ENCODE results near the gene SORBS1. TPM values are rescaled to one million over a fixed set of nuclear protein-coding genes. Genes with fewer than 3 reads are reported as not detected.

SORBS1 gene
- total RNA-seq, 2 donors from 2014 or later = 56.8 to 79.1 TPM

DNA sequence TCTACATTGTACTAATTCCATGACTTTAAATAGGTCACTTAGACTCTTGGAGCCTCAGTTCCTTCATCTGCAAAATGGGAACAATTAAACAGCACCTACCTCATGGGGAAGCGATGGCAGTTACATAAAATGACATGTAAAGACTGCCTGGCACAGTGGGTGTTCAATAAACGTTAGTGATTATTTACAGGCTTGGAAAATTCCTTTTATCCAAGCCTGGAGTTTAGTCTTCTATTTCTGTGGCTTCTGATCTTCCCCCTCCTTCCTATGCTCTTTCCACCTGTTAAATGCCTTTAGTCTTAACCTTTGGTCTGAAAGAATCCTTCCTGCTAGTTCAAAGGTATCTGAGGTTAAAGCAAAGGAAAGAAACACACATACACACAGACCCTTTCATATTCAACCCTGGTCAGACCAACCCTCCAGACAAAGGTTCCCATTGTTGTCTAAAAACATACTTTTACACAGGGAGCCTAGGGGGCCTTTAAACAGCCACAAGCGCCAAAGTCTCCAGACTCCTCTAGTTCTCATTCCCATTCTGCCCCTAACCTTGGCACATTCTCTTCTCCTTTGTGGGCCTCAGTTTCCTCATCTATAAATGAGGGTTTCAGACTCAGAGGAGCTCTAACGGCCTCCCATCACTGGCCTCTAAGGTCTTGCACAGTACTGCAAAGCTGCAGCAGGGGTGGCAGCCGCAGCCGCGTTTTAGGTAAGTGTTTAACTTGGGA is 21.4 kb downstream of the SORBS1 start:
- DNase-seq (no peak), ATAC-seq (no peak)
- TF ChIP-seq, protein P1, sequence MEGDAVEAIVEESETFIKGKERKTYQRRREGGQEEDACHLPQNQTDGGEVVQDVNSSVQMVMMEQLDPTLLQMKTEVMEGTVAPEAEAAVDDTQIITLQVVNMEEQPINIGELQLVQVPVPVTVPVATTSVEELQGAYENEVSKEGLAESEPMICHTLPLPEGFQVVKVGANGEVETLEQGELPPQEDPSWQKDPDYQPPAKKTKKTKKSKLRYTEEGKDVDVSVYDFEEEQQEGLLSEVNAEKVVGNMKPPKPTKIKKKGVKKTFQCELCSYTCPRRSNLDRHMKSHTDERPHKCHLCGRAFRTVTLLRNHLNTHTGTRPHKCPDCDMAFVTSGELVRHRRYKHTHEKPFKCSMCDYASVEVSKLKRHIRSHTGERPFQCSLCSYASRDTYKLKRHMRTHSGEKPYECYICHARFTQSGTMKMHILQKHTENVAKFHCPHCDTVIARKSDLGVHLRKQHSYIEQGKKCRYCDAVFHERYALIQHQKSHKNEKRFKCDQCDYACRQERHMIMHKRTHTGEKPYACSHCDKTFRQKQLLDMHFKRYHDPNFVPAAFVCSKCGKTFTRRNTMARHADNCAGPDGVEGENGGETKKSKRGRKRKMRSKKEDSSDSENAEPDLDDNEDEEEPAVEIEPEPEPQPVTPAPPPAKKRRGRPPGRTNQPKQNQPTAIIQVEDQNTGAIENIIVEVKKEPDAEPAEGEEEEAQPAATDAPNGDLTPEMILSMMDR (IDR thresholded peaks at IDR 0.05) = no peak
- no peak for TF ChIP-seq POLR2A (IDR thresholded peaks at IDR 0.05)
- intact Hi-C loops (cut with DNase I) = no loop called here
- 63 to 80% methylated on average over 6 to 7 of the region's 7 CpGs for WGBS, 2 donors
- no peak overlapping the region for H3K27ac ChIP-seq
- H3K4me1 ChIP-seq = peaks cover 49% of the 10 kb centered on the region
- no peaks in the 10 kb centered on the region for H3K27me3 ChIP-seq
- H3K4me3 ChIP-seq = no peak overlapping the region
- H3K36me3 ChIP-seq (replicated peaks in 1 of 2; ENCODE audit: insufficient read depth in 1 of 2, low read depth in 2 of 2) = no peaks in the 10 kb centered on the region
- H3K9me3 ChIP-seq = no peaks in the 10 kb centered on the region

DNA sequence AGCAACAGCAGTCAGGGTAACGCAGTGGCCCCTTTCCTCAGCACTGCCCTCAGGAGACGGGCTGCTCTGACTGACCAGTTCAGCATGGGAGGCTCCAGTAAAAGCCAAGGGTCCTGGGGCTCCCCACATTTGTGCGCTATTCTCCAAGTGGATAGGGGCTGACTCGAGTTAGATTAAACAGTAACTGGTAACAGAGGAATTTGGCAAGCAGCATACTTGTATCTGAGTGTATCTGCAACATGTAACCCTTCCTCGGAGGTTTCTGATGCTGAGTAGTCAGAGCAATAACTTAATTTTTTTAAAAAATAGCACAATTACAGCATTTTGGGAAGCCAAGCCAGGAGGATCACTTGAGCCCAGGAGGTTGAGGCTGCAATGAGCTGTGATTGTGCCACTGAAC is 22.8 kb downstream of the SORBS1 start:
- no peak for TF ChIP-seq POLR2A (IDR thresholded peaks at IDR 0.05)
- TF ChIP-seq, protein P1 (IDR thresholded peaks at IDR 0.05) = no peak
- H3K4me3 ChIP-seq = no peak overlapping the region
- peaks cover 45% of the 10 kb centered on the region for H3K4me1 ChIP-seq
- no peak overlapping the region for H3K27ac ChIP-seq
- ATAC-seq = no peak
- WGBS, 2 donors = 50 to 52% methylated on average over 5 of the region's 5 CpGs
- DNase-seq = no peak
- intact Hi-C loops (cut with DNase I) = no loop called here
- H3K9me3 ChIP-seq = no peaks in the 10 kb centered on the region
- no peaks in the 10 kb centered on the region for H3K36me3 ChIP-seq (replicated peaks in 1 of 2; ENCODE audit: insufficient read depth in 1 of 2, low read depth in 2 of 2)
- no peaks in the 10 kb centered on the region for H3K27me3 ChIP-seq

DNA sequence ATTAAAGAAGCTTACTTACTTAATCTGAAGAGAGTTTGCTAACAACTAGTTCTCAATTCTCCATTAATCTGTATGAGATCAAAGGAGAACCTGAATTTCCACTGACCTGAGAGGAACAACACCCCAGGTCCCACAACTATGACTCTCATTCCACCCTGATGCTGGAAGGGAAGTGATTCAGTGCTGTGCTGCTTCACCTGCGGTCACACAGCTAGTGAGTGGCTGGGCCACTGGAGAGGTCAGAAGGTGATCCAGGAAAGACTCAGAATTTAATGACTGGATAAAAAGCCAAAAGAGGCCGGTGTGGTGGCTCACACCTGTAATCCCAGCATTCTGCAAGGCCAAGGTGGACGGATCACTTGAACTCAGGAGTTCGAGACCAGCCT is 23.6 kb downstream of the SORBS1 start:
- ATAC-seq (no peak), DNase-seq (no peak)
- 93 to 94% methylated on average over 4 of the region's 4 CpGs for WGBS, 2 donors
- intact Hi-C loops (cut with DNase I) = no loop called here
- Histone ChIP-seq H3K9me3 (no peaks in the 10 kb centered on the region), H3K27ac (no peak overlapping the region), H3K4me3 (no peak overlapping the region), H3K4me1 (peaks cover 36% of the 10 kb centered on the region), H3K27me3 (no peaks in the 10 kb centered on the region), H3K36me3 (replicated peaks in 1 of 2; ENCODE audit: insufficient read depth in 1 of 2, low read depth in 2 of 2) (no peaks in the 10 kb centered on the region)
- TF ChIP-seq, protein P1 (IDR thresholded peaks at IDR 0.05) = no peak
- no peak for TF ChIP-seq POLR2A (IDR thresholded peaks at IDR 0.05)

DNA sequence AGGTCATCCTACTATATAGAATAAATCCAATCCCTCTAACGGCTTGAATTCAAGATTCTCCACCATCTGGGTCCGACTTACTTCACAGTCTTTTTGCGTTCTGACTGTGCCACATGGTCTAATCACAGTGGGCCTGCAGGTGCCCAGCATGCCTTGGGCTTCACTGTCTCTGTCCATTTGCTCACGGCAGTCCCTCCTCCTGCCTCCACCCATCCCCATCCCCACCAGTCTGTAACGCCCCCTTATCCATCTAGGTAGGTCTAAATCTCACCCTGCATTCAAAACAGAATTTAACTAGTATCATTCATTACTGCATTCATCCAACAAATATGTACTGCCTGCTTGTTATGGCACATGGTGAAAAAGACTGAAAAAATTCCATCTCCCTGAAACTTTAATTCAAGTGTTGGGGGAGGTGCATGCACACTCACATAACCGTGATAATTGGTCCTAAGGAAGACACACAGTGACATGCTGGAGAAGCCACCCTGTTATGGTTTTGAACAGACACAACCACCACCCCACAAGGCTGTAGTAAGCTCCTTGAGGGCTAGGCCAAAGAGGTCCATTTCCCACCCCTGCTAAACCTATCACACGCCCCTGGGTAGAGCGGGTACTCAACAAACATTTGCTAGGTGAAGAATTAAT is 24.2 kb downstream of the SORBS1 start:
- WGBS, 2 donors = 94 to 98% methylated on average over 8 of the region's 8 CpGs
- intact Hi-C loops (cut with DNase I) = no loop called here
- H3K27ac ChIP-seq = no peak overlapping the region

More for the DNA sequence above, 24.2 kb downstream of the SORBS1 start:
- DNase-seq (no peak), ATAC-seq (no peak)
- TF ChIP-seq, protein P1 (IDR thresholded peaks at IDR 0.05) = no peak
- no peak for TF ChIP-seq POLR2A (IDR thresholded peaks at IDR 0.05)
- Histone ChIP-seq H3K36me3 (replicated peaks in 1 of 2; ENCODE audit: insufficient read depth in 1 of 2, low read depth in 2 of 2) (no peaks in the 10 kb centered on the region), H3K4me1 (peaks cover 31% of the 10 kb centered on the region), H3K9me3 (no peaks in the 10 kb centered on the region), H3K27me3 (no peaks in the 10 kb centered on the region), H3K4me3 (no peak overlapping the region)

Data from body of pancreas (tissue), 4 donors.